ENCODE results near the gene TIGD2. TPM values are rescaled to one million over a fixed set of nuclear protein-coding genes. Genes with fewer than 3 reads are reported as not detected.

The TIGD2 gene
- total and polyA plus RNA-seq, 9 of the 15 experiments (the other 6 are each of a cell fraction or from before 2014, with no cell fraction given) = 3.6 to 15.0 (median 9.8) TPM

- no peak overlapping the region for H3K4me3 ChIP-seq
- ATAC-seq (no peak), FAIRE-seq (no peak), DNase-seq (ENCODE audit: extremely low read depth in 1 of 4, low spot score in 3 of 4) (no peak)
- no peak overlapping the region for H2AFZ ChIP-seq (ENCODE audit: low read depth, low read length)
- ChIA-PET POLR2A (interaction anchor here (1.2 kb wide), 1 partner anchor 14 kb away, joined by 4 read pairs; the partner anchor contains the start of gene FAM13A), CTCF (ENCODE audit: low intra/inter-chr PET ratio) (no interaction called here)
- H3K9me3 ChIP-seq (replicated peaks; ENCODE audit: control insufficient read depth, insufficient read depth, low read depth, low read length) = no peaks in the 10 kb centered on the region
- H3K4me1 ChIP-seq (replicated peaks in 1 of 2; ENCODE audit: control insufficient read depth in 2 of 2, insufficient read depth in 2 of 2, low read length in 2 of 2) = no peaks in the 10 kb centered on the region
- in situ Hi-C loops (cut with MboI) = no loop called here
- no peaks in the 10 kb centered on the region for H4K20me1 ChIP-seq (replicated peaks; ENCODE audit: control insufficient read depth, insufficient read depth, low read length)
- H3K36me3 ChIP-seq (ENCODE audit: control insufficient read depth, insufficient read depth, low read length) = no peaks in the 10 kb centered on the region
- no peaks in the 10 kb centered on the region for H3K79me2 ChIP-seq (ENCODE audit: control insufficient read depth, insufficient read depth, low read length)
- no peak overlapping the region for H3K4me2 ChIP-seq (ENCODE audit: insufficient read depth, low read length)
- intact Hi-C loops (cut with micrococcal nuclease) = no loop called here
- H3K27ac ChIP-seq (ENCODE audit: extremely low read depth, low read depth, low read length) = no peak overlapping the region
- no TSS peak for BruUV-seq (replicated peaks)
- peaks cover 3 to 5% of the 10 kb centered on the region in 2 experiments; a peak in 2 of 5 replicates for H3K27me3 ChIP-seq (ENCODE audit: control insufficient read depth in 2 of 2, insufficient read depth in 2 of 2, low read length in 2 of 2)
- WGBS (ENCODE audit: insufficient coverage, low coverage, missing lambda C conversion rate) = 2% methylated on average over 3 of the region's 3 CpGs
- H3K9me1 ChIP-seq (ENCODE audit: control insufficient read depth, insufficient read depth, low read length) = no peaks in the 10 kb centered on the region
- H3K9ac ChIP-seq (ENCODE audit: insufficient read depth in 1 of 2, low read depth in 2 of 2, low read length in 2 of 2) = no peak overlapping the region
- TF ChIP-seq POU5F1 (IDR thresholded peaks at IDR 0.05; ENCODE audit: borderline replicate concordance, low read depth, low read length, partially characterized antibody) (no peak), ZNF436 (CRISPR knock-in tag; IDR thresholded peaks at IDR 0.05) (no peak), PHF8 (IDR thresholded peaks at IDR 0.05; ENCODE audit: borderline replicate concordance, low read length) (no peak), NFIX (CRISPR knock-in tag; IDR thresholded peaks at IDR 0.05; ENCODE audit: low read depth) (no peak), STAT5A (IDR thresholded peaks at IDR 0.05; ENCODE audit: borderline replicate concordance, low read length) (no peak), ETV1 (tag; conservative IDR thresholded peaks at IDR 0.05; ENCODE audit: low read depth) (no peak), DIDO1 (tag; IDR thresholded peaks at IDR 0.05; ENCODE audit: low read depth) (no peak), CLOCK (CRISPR knock-in tag; IDR thresholded peaks at IDR 0.05; ENCODE audit: borderline replicate concordance) (no peak), ATF1 (CRISPR knock-in tag; IDR thresholded peaks at IDR 0.05) (no peak), ATF1 (tag; IDR thresholded peaks at IDR 0.05) (no peak), BCOR (IDR thresholded peaks at IDR 0.05) (no peak), HNRNPLL (IDR thresholded peaks at IDR 0.05; ENCODE audit: low read depth, low read length, poor library complexity, severe bottlenecking) (no peak), YY1 (IDR thresholded peaks at IDR 0.05; ENCODE audit: borderline replicate concordance in 1 of 3, control insufficient read depth in 1 of 3, extremely low read depth in 1 of 3, insufficient read depth in 3 of 3, insufficient read length in 1 of 3, insufficient replicate concordance in 2 of 3, low read depth in 1 of 3, low read length in 2 of 3) (no peak), RAD51 (IDR thresholded peaks at IDR 0.05; ENCODE audit: borderline replicate concordance, low read depth) (no peak), KLF13 (tag; IDR thresholded peaks at IDR 0.05; ENCODE audit: borderline replicate concordance, low read depth) (no peak), BMI1 (IDR thresholded peaks at IDR 0.05; ENCODE audit: low read length) (no peak), ARID2 (IDR thresholded peaks at IDR 0.05) (no peak)
- TF ChIP-seq, protein P1, sequence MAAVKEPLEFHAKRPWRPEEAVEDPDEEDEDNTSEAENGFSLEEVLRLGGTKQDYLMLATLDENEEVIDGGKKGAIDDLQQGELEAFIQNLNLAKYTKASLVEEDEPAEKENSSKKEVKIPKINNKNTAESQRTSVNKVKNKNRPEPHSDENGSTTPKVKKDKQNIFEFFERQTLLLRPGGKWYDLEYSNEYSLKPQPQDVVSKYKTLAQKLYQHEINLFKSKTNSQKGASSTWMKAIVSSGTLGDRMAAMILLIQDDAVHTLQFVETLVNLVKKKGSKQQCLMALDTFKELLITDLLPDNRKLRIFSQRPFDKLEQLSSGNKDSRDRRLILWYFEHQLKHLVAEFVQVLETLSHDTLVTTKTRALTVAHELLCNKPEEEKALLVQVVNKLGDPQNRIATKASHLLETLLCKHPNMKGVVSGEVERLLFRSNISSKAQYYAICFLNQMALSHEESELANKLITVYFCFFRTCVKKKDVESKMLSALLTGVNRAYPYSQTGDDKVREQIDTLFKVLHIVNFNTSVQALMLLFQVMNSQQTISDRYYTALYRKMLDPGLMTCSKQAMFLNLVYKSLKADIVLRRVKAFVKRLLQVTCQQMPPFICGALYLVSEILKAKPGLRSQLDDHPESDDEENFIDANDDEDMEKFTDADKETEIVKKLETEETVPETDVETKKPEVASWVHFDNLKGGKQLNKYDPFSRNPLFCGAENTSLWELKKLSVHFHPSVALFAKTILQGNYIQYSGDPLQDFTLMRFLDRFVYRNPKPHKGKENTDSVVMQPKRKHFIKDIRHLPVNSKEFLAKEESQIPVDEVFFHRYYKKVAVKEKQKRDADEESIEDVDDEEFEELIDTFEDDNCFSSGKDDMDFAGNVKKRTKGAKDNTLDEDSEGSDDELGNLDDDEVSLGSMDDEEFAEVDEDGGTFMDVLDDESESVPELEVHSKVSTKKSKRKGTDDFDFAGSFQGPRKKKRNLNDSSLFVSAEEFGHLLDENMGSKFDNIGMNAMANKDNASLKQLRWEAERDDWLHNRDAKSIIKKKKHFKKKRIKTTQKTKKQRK (IDR thresholded peaks at IDR 0.05; ENCODE audit: borderline replicate concordance, low read depth, low read length) = no peak
These were observed 40.0 kb upstream of the TIGD2 start for GRCh38 chr4:89071311-89071710.
